Measurements from ENCODE around the gene PKLR.

PKLR gene

GRCh38 chr1:155278689-155279160 is 22.5 kb downstream of the PKLR start:
- TF ChIP-seq POLR2A (IDR thresholded peaks at IDR 0.05; ENCODE audit: low read depth, low read length) (no peak), TAF1 (IDR thresholded peaks at IDR 0.05; ENCODE audit: borderline replicate concordance, low read depth, low read length) (no peak), POLR2AphosphoS5 (IDR thresholded peaks at IDR 0.05; ENCODE audit: low read depth, low read length) (no peak)
- DNase-seq (ENCODE audit: insufficient read length) (no peak), FAIRE-seq (no peak)

GRCh38 chr1:155277902-155278688 is 23.1 kb downstream of the PKLR start:
- TF ChIP-seq POLR2A (IDR thresholded peaks at IDR 0.05; ENCODE audit: low read depth, low read length) (no peak), TAF1 (IDR thresholded peaks at IDR 0.05; ENCODE audit: borderline replicate concordance, low read depth, low read length) (no peak), POLR2AphosphoS5 (IDR thresholded peaks at IDR 0.05; ENCODE audit: low read depth, low read length) (no peak)
- DNase-seq (ENCODE audit: insufficient read length): peak; percentile 55
- no peak for FAIRE-seq

- TF ChIP-seq POLR2A (IDR thresholded peaks at IDR 0.05; ENCODE audit: low read depth, low read length): no peak
- TF ChIP-seq TAF1 (IDR thresholded peaks at IDR 0.05; ENCODE audit: borderline replicate concordance, low read depth, low read length): no peak
- TF ChIP-seq POLR2AphosphoS5 (IDR thresholded peaks at IDR 0.05; ENCODE audit: low read depth, low read length): no peak
- peak; percentile 93 for DNase-seq (ENCODE audit: insufficient read length)
- FAIRE-seq: peak; percentile 63
These were observed 24.0 kb downstream of the PKLR start, which contains the start of gene HCN3 for GRCh38 chr1:155277070-155277901. HCN3 (plus strand) TSS chr1:155277463; CDS start chr1:155277591, 128 bp downstream.

- DNase-seq (ENCODE audit: insufficient read length): peak; percentile 99
- peak; percentile 98 for FAIRE-seq
- TF ChIP-seq POLR2AphosphoS5 (IDR thresholded peaks at IDR 0.05; ENCODE audit: low read depth, low read length): peak; percentile 77
- peak; percentile 66; the same call in 1 of the 2 replicates for TF ChIP-seq TAF1 (IDR thresholded peaks at IDR 0.05; ENCODE audit: borderline replicate concordance, low read depth, low read length)
- TF ChIP-seq POLR2A (IDR thresholded peaks at IDR 0.05; ENCODE audit: low read depth, low read length): peak; percentile 89
These were observed 27.6 kb downstream of the PKLR start, which contains the start of gene CLK2 for GRCh38 chr1:155273343-155274245. CLK2 (minus strand) TSS chr1:155273504; CDS start chr1:155270977, 2,527 bp downstream.

- DNase-seq (ENCODE audit: insufficient read length): peak; percentile 69
- peak; percentile 73 for FAIRE-seq
- TF ChIP-seq TAF1 (IDR thresholded peaks at IDR 0.05; ENCODE audit: borderline replicate concordance, low read depth, low read length): no peak
- TF ChIP-seq POLR2A (IDR thresholded peaks at IDR 0.05; ENCODE audit: low read depth, low read length): no peak; the same call in 1 of the 2 replicates
- TF ChIP-seq POLR2AphosphoS5 (IDR thresholded peaks at IDR 0.05; ENCODE audit: low read depth, low read length): no peak
These were observed 28.5 kb downstream of the PKLR start for GRCh38 chr1:155272466-155273342.

- no peak for TF ChIP-seq TAF1 (IDR thresholded peaks at IDR 0.05; ENCODE audit: borderline replicate concordance, low read depth, low read length)
- no peak for TF ChIP-seq POLR2A (IDR thresholded peaks at IDR 0.05; ENCODE audit: low read depth, low read length)
- TF ChIP-seq POLR2AphosphoS5 (IDR thresholded peaks at IDR 0.05; ENCODE audit: low read depth, low read length): no peak
- FAIRE-seq: no peak
These were observed 31.9 kb downstream of the PKLR start for GRCh38 chr1:155269381-155269780.

GRCh38 chr1:155268630-155269029 is 32.6 kb downstream of the PKLR start:
- no peak for FAIRE-seq

More at GRCh38 chr1:155269381-155269780, 31.9 kb downstream of the PKLR start:
- DNase-seq (ENCODE audit: insufficient read length): no peak

GRCh38 chr1:155267373-155267772 is 33.9 kb downstream of the PKLR start:
- TF ChIP-seq POLR2A (IDR thresholded peaks at IDR 0.05; ENCODE audit: low read depth, low read length) (no peak), TAF1 (IDR thresholded peaks at IDR 0.05; ENCODE audit: borderline replicate concordance, low read depth, low read length) (no peak)
- no peak for DNase-seq (ENCODE audit: insufficient read length)
- no peak for FAIRE-seq

More at GRCh38 chr1:155268630-155269029, 32.6 kb downstream of the PKLR start:
- no peak for TF ChIP-seq POLR2AphosphoS5 (IDR thresholded peaks at IDR 0.05; ENCODE audit: low read depth, low read length)
- no peak for TF ChIP-seq TAF1 (IDR thresholded peaks at IDR 0.05; ENCODE audit: borderline replicate concordance, low read depth, low read length)
- no peak for TF ChIP-seq POLR2A (IDR thresholded peaks at IDR 0.05; ENCODE audit: low read depth, low read length)
- no peak for DNase-seq (ENCODE audit: insufficient read length)

- no peak for DNase-seq (ENCODE audit: insufficient read length)
- no peak for TF ChIP-seq TAF1 (IDR thresholded peaks at IDR 0.05; ENCODE audit: borderline replicate concordance, low read depth, low read length)
- FAIRE-seq: no peak
These were observed 34.7 kb downstream of the PKLR start for GRCh38 chr1:155266553-155266952.

- TF ChIP-seq POLR2AphosphoS5 (IDR thresholded peaks at IDR 0.05; ENCODE audit: low read depth, low read length): no peak
- TF ChIP-seq TAF1 (IDR thresholded peaks at IDR 0.05; ENCODE audit: borderline replicate concordance, low read depth, low read length): no peak
- no peak for TF ChIP-seq POLR2A (IDR thresholded peaks at IDR 0.05; ENCODE audit: low read depth, low read length)
- FAIRE-seq (no peak), DNase-seq (ENCODE audit: insufficient read length) (no peak)
These were observed 38.2 kb downstream of the PKLR start for GRCh38 chr1:155263067-155263466.
